GM23338 (cell line): ENCODE results near the gene PARVA. TPM values are rescaled to one million over a fixed set of nuclear protein-coding genes. Genes with fewer than 3 reads are reported as not detected.

Experiments
- ATAC-seq: fragments of 200-7000 bp; cut with Tn5 transposase; 3 replicates; pipeline ENCODE4 v1.9.1; 2020
- DNase-seq: peaks from one replicate; pipeline ENCODE4 v3.0.0-alpha.2; 2015; ENCODE audit warnings: low spot score
- H2AFZ ChIP-seq: fragments of 200-600 bp; sonication (generic); 2 replicates; pipeline ENCODE4 v1.8.0; 2016; ENCODE audit warnings: antibody characterized with exemption, mild to moderate bottlenecking, moderate library complexity
- H3F3A ChIP-seq: fragments of 200-600 bp; sonication (generic); replicated peaks from 2 replicates; pipeline ENCODE4 v1.8.0; 2017; ENCODE audit warnings: antibody characterized with exemption, mixed run types, low read depth
- H3K27ac ChIP-seq: fragments of 200-600 bp; sonication (generic); 2 replicates; pipeline ENCODE4 v1.6.1; 2016; ENCODE audit warnings: low read depth
- H3K27me3 ChIP-seq: fragments of 200-600 bp; sonication (generic); 2 replicates; pipeline ENCODE4 v1.8.0; 2016; ENCODE audit warnings: mild to moderate bottlenecking, mixed run types, moderate library complexity; ENCODE audit not compliant: insufficient read depth
- H3K36me3 ChIP-seq: fragments of 200-600 bp; sonication (generic); 2 replicates; pipeline ENCODE4 v1.8.0; 2016; ENCODE audit warnings: mild to moderate bottlenecking; ENCODE audit not compliant: insufficient read depth
- H3K4me1 ChIP-seq: fragments of 200-600 bp; sonication (generic); 2 replicates; pipeline ENCODE4 v1.8.0; 2016; ENCODE audit warnings: mild to moderate bottlenecking, moderate library complexity; ENCODE audit not compliant: insufficient read depth
- H3K4me2 ChIP-seq: fragments of 200-600 bp; sonication (generic); 2 replicates; pipeline ENCODE4 v1.7.1; 2017; ENCODE audit warnings: mixed run types
- H3K4me3 ChIP-seq: fragments of 200-600 bp; sonication (generic); 2 replicates; pipeline ENCODE4 v1.6.1; 2016; ENCODE audit warnings: mixed run types
- H3K79me2 ChIP-seq: fragments of 200-600 bp; sonication (generic); replicated peaks from 2 replicates; pipeline ENCODE4 v1.8.0; 2017; ENCODE audit warnings: mild to moderate bottlenecking; ENCODE audit not compliant: insufficient read depth
- H3K9me2 ChIP-seq: fragments of 200-600 bp; sonication (generic); 2 replicates; pipeline ENCODE4 v1.8.0; 2017; ENCODE audit not compliant: insufficient read depth
- H4K20me1 ChIP-seq: fragments of 200-600 bp; sonication (generic); replicated peaks from 2 replicates; pipeline ENCODE4 v1.8.0; 2017; ENCODE audit warnings: mild to moderate bottlenecking; ENCODE audit not compliant: insufficient read depth
- H3K27ac Mint-ChIP-seq: 2 replicates; pipeline ENCODE4 v1.8.0; 2020; ENCODE audit warnings: inconsistent platforms, mild to moderate bottlenecking, moderate library complexity, mixed read lengths
- H3K27me3 Mint-ChIP-seq: 3 replicates; pipeline ENCODE4 v1.8.0; 2022; ENCODE audit warnings: low read depth, mild to moderate bottlenecking, moderate library complexity, mixed read lengths, inconsistent platforms; ENCODE audit not compliant: insufficient read depth, poor library complexity
- H3K36me3 Mint-ChIP-seq: 3 replicates; pipeline ENCODE4 v1.8.0; 2021; ENCODE audit warnings: low read depth, mild to moderate bottlenecking, inconsistent platforms, moderate library complexity, mixed read lengths
- H3K4me1 Mint-ChIP-seq: 3 replicates; pipeline ENCODE4 v1.8.0; 2020; ENCODE audit warnings: mild to moderate bottlenecking, inconsistent platforms, mixed read lengths
- H3K4me3 Mint-ChIP-seq: 3 replicates; pipeline ENCODE4 v1.8.0; 2021; ENCODE audit warnings: moderate library complexity, mild to moderate bottlenecking, inconsistent platforms, mixed read lengths
- H3K9me3 Mint-ChIP-seq: 3 replicates; pipeline ENCODE4 v1.8.0; 2020; ENCODE audit warnings: moderate library complexity, mild to moderate bottlenecking, inconsistent platforms, mixed read lengths
- CREB1 ChIP-seq: fragments of 250-450 bp; sonication (Bioruptor Pico); IDR thresholded peaks from 2 replicates; pipeline ENCODE4 v1.5.0; 2020; ENCODE audit warnings: low read depth, mild to moderate bottlenecking, moderate library complexity
- ETS1 ChIP-seq: IDR thresholded peaks from 2 replicates; pipeline ENCODE4 v1.6.1; 2016; ENCODE audit warnings: antibody characterized with exemption
- EZH2 ChIP-seq: fragments of 200-600 bp; sonication (generic); IDR thresholded peaks from one replicate; pipeline ENCODE4 v1.8.0; 2017; ENCODE audit warnings: antibody characterized with exemption, mild to moderate bottlenecking, low read depth; ENCODE audit not compliant: unreplicated experiment
- EZH2phosphoT487 ChIP-seq: fragments of 200-600 bp; sonication (generic); IDR thresholded peaks from one replicate; pipeline ENCODE4 v1.8.1; 2018; ENCODE audit warnings: antibody characterized with exemption; ENCODE audit not compliant: unreplicated experiment
- JUNB ChIP-seq: IDR thresholded peaks from one replicate; pipeline ENCODE4 v1.6.1; 2016; ENCODE audit warnings: antibody characterized with exemption; ENCODE audit not compliant: unreplicated experiment
- POLR2AphosphoS5 ChIP-seq: IDR thresholded peaks from 2 replicates; pipeline ENCODE4 v1.6.1; 2016; ENCODE audit warnings: antibody characterized with exemption, low read depth
- REST ChIP-seq: IDR thresholded peaks from one replicate; pipeline ENCODE4 v1.6.1; 2018; ENCODE audit warnings: antibody characterized with exemption; ENCODE audit not compliant: unreplicated experiment
- STAT1 ChIP-seq: IDR thresholded peaks from one replicate; pipeline ENCODE4 v1.6.1; 2016; ENCODE audit warnings: antibody characterized with exemption; ENCODE audit not compliant: unreplicated experiment
- ZNF331 ChIP-seq: fragments of 250-450 bp; sonication (Bioruptor Pico); IDR thresholded peaks from 2 replicates; pipeline ENCODE4 v1.5.0; 2020; ENCODE audit warnings: low read depth, mild to moderate bottlenecking, moderate library complexity
- ZNF462 ChIP-seq: fragments of 250-450 bp; sonication (Bioruptor Pico); IDR thresholded peaks from 2 replicates; pipeline ENCODE4 v1.5.0; 2020; ENCODE audit warnings: mild to moderate bottlenecking, moderate library complexity
- polyA plus RNA-seq: library from polyadenylated mRNA; unstranded; fragments of >200 nt; fragmentation: Nextera tagmentation; extraction: Ambion mirVana; gene quantifications from 2 replicates; pipeline ENCODE4 v1.2.1, GENCODE V29; 2016
- total RNA-seq: library from RNA; depleted of rRNA; stranded (reverse); fragments of >200 nt; shearing (Covaris generic); gene quantifications from 2 replicates; pipeline ENCODE4 v1.2.3, GENCODE V29; 2014

Gene PARVA
- total and polyA plus RNA-seq, 2 experiments from 2014 or later: 5.8 to 6.9 TPM

- H3F3A ChIP-seq: no peaks in the 10 kb centered on the region
- H3K4me2 ChIP-seq: no peak overlapping the region
- no peak for DNase-seq
- peaks cover 11% of the 10 kb centered on the region for H3K4me1 Mint-ChIP-seq
- H3K4me1 ChIP-seq: no peaks in the 10 kb centered on the region
- no peak for ATAC-seq
- no peak overlapping the region for H2AFZ ChIP-seq
- H3K4me3 ChIP-seq: no peak overlapping the region
- H3K9me3 Mint-ChIP-seq: no peaks in the 10 kb centered on the region
- no peaks in the 10 kb centered on the region for H3K36me3 ChIP-seq
- H3K27me3 Mint-ChIP-seq: peaks cover 2% of the 10 kb centered on the region
- no peak overlapping the region for H3K27ac Mint-ChIP-seq
- peaks cover under 1% of the 10 kb centered on the region for H3K36me3 Mint-ChIP-seq
- H4K20me1 ChIP-seq: no peaks in the 10 kb centered on the region
- H3K9me2 ChIP-seq: peaks cover 3% of the 10 kb centered on the region; the same call in 1 of the 2 replicates
- TF ChIP-seq ZNF462 (no peak), EZH2phosphoT487 (no peak), STAT1 (no peak), ZNF331 (CRISPR knock-in tag) (no peak), JUNB (no peak)
- H3K4me3 Mint-ChIP-seq: no peak overlapping the region
- no peak overlapping the region for H3K27ac ChIP-seq
- no peaks in the 10 kb centered on the region for H3K79me2 ChIP-seq
- H3K27me3 ChIP-seq: no peaks in the 10 kb centered on the region
Observed at GRCh38 chr11:12433571-12434324, 56.4 kb downstream of the PARVA start.

DNA sequence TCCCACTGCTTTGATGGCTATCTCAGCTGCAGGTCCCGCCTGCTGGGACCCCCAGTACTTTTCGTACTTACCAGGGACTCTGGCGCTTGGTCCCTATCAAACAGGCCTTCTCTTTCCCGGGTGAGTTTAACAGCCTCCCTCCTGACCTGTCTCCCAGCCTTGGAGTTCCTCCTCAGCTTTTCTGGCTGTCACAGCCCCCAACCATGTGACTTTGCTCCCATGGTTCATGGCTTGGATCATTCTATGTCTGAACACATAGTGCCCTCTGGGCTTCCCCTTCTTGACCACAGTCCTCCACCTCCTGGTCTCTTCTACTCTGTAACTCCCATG lies 56.9 kb downstream of the PARVA start:
- Histone ChIP-seq H3K4me3 (no peak overlapping the region), H3K27ac (no peak overlapping the region), H2AFZ (no peak overlapping the region), H3K4me2 (no peak overlapping the region), H4K20me1 (no peaks in the 10 kb centered on the region), H3K4me1 (no peaks in the 10 kb centered on the region), H3K36me3 (no peaks in the 10 kb centered on the region), H3K27me3 (no peaks in the 10 kb centered on the region), H3K9me2 (peaks cover 5% of the 10 kb centered on the region; the same call in 1 of the 2 replicates), H3K79me2 (no peaks in the 10 kb centered on the region), H3F3A (no peaks in the 10 kb centered on the region)
- no peak for ATAC-seq
- Mint-ChIP-seq H3K27ac (0 out of 2 replicates have a peak overlapping the region, but pooled peaks have one; percentile 45), H3K9me3 (no peaks in the 10 kb centered on the region), H3K27me3 (peaks cover 2% of the 10 kb centered on the region), H3K4me3 (no peak overlapping the region), H3K4me1 (peaks cover 12% of the 10 kb centered on the region), H3K36me3 (peaks cover 5% of the 10 kb centered on the region)
- DNase-seq: no peak
- TF ChIP-seq EZH2 (no peak), STAT1 (no peak), POLR2AphosphoS5 (no peak), CREB1 (CRISPR knock-in tag) (no peak), ETS1 (no peak), REST (no peak)
